ENCODE data around the gene TIMM22. TPM values are rescaled to one million over a fixed set of nuclear protein-coding genes. Genes with fewer than 3 reads are reported as not detected.

The TIMM22 gene
- total and polyA plus RNA-seq, 2 of the 13 experiments (the other 11 are each of a cell fraction or from before 2014, with no cell fraction given) = 6.2 to 15.5 TPM

DNA sequence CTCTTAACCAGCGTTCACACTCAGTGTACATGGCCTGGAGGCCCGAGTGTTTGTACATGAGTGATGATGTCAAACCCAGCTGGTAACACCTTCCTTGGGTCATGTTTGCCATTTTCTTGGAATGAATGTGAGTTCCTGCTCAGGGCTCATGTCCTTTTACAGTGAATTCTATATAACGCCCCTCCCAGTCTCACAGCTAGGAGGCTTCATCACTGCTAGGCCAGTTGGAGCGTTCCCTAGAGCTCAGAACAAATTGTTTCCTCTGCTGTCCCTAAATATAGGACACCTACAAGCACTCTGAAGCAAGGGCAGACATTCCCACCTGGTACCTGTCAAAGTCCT lies 5.5 kb downstream of the TIMM22 start:
- Histone ChIP-seq H3K4me3 (replicated peaks in 1 of 3; ENCODE audit: insufficient read depth in 1 of 3, low read depth in 2 of 3, low read length in 3 of 3) (no peak overlapping the region), H4K20me1 (ENCODE audit: insufficient read depth, low read length) (peaks cover 4% of the 10 kb centered on the region; the same call in 1 of the 2 replicates), H3K27ac (ENCODE audit: extremely low read length, insufficient read depth, low read length) (no peak overlapping the region), H3K36me3 (replicated peaks in 1 of 2; ENCODE audit: control insufficient read depth in 1 of 2, insufficient read depth in 2 of 2, low read length in 2 of 2) (peaks cover 7 to 26% of the 10 kb centered on the region in 2 experiments), H3K4me1 (ENCODE audit: insufficient read depth, low read length) (peaks cover 43% of the 10 kb centered on the region), H3K27me3 (ENCODE audit: control insufficient read depth in 1 of 2, insufficient read depth in 2 of 2, low read length in 2 of 2) (no peaks in the 10 kb centered on the region), H3K9me3 (ENCODE audit: low read length) (no peaks in the 10 kb centered on the region), H2AFZ (ENCODE audit: low read length) (no peak overlapping the region), H3K4me2 (ENCODE audit: low read depth, low read length) (no peak overlapping the region), H3K9ac (ENCODE audit: insufficient read depth, low read depth, low read length) (no peak overlapping the region), H3K79me2 (ENCODE audit: insufficient read depth, low read length) (peaks cover 18% of the 10 kb centered on the region)
- in situ Hi-C loops (cut with HindIII; ENCODE audit: extremely low pct_ligation_motif_present, low pct_unique_long_range_greater_than_20kb) (no loop called here), intact Hi-C loops (cut with micrococcal nuclease; ENCODE audit: unreplicated experiment) (no loop called here)
- POLR2A ChIA-PET = no interaction called here
- BruUV-seq (replicated peaks) = no TSS peak
- no peak for ATAC-seq
- CTCF ChIA-PET (ENCODE audit: low intra/inter-chr PET ratio, low total read pairs) = no interaction called here
- FAIRE-seq = no peak
- WGBS (ENCODE audit: low lambda C conversion rate) = 97% methylated on average over 4 of the region's 4 CpGs
- DNase-seq (ENCODE audit: low spot score) = no peak
- TF ChIP-seq, protein P1, sequence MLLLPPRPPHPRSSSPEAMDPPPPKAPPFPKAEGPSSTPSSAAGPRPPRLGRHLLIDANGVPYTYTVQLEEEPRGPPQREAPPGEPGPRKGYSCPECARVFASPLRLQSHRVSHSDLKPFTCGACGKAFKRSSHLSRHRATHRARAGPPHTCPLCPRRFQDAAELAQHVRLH (CRISPR knock-in tag; IDR thresholded peaks at IDR 0.05; ENCODE audit: borderline replicate concordance, low read depth) = no peak
- no peak for TF ChIP-seq ZNF101 (CRISPR knock-in tag; IDR thresholded peaks at IDR 0.05; ENCODE audit: borderline replicate concordance, low read depth)
- TF ChIP-seq SP1 (IDR thresholded peaks at IDR 0.05) = no peak
- no peak for TF ChIP-seq SP1 (CRISPR knock-in tag; IDR thresholded peaks at IDR 0.05)
- TF ChIP-seq EP300 (IDR thresholded peaks at IDR 0.05; ENCODE audit: low read depth in 2 of 2, low read length in 2 of 2) = no peak
- no peak for TF ChIP-seq EP300 (CRISPR knock-in tag; IDR thresholded peaks at IDR 0.05; ENCODE audit: borderline replicate concordance)
- no peak for TF ChIP-seq ZNF792 (CRISPR knock-in tag; IDR thresholded peaks at IDR 0.05)

DNA sequence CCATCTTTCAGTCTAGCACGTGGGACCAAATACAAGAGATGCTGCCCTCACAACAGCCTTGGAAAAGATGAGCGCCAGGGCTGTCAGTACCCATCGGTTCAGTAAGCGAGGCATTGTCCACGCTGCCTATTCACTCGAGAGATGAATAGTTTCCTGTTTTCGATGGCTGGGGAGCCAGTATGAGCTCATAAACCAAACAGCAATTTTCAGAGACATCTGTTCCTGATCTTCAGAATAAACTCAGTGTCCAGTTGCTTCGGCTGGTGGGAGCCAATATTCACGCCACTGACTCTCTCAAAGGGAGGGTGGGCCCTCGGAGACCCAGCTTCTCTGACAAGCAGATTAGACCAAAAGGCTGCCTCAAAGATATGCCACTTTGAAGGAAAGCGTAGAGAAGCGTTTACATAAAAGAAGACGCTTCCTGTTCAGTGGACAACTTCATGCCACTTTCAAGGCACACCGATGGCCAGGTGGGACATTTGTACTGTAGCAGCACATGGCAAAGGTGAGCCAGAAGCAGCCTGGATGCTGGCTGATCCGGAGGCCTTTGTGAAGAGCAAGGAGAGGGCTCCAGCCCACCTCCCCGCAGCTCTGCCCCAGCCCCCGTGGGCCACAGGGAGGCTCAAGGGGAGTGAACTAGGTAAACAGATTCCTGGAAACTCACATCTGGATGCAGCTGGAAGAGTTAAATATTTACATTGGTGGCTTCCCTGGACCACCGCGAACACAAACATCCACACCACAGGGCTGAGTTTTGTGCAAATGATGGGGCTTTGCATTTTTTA lies 6.0 kb downstream of the TIMM22 start:
- DNase-seq (ENCODE audit: low spot score) (no peak), FAIRE-seq (no peak), ATAC-seq (no peak)
- POLR2A ChIA-PET = no interaction called here
- no peaks in the 10 kb centered on the region for H3K9me3 ChIP-seq (ENCODE audit: low read length)
- peaks cover 7 to 26% of the 10 kb centered on the region in 2 experiments for H3K36me3 ChIP-seq (replicated peaks in 1 of 2; ENCODE audit: control insufficient read depth in 1 of 2, insufficient read depth in 2 of 2, low read length in 2 of 2)
- intact Hi-C loops (cut with micrococcal nuclease; ENCODE audit: unreplicated experiment) = no loop called here
- no peak overlapping the region for H3K9ac ChIP-seq (ENCODE audit: insufficient read depth, low read depth, low read length)
- H3K4me2 ChIP-seq (ENCODE audit: low read depth, low read length) = no peak overlapping the region
- TF ChIP-seq, protein P2, sequence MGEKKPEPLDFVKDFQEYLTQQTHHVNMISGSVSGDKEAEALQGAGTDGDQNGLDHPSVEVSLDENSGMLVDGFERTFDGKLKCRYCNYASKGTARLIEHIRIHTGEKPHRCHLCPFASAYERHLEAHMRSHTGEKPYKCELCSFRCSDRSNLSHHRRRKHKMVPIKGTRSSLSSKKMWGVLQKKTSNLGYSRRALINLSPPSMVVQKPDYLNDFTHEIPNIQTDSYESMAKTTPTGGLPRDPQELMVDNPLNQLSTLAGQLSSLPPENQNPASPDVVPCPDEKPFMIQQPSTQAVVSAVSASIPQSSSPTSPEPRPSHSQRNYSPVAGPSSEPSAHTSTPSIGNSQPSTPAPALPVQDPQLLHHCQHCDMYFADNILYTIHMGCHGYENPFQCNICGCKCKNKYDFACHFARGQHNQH (CRISPR knock-in tag; IDR thresholded peaks at IDR 0.05) = no peak
- TF ChIP-seq, protein P3, sequence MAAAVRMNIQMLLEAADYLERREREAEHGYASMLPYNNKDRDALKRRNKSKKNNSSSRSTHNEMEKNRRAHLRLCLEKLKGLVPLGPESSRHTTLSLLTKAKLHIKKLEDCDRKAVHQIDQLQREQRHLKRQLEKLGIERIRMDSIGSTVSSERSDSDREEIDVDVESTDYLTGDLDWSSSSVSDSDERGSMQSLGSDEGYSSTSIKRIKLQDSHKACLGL (CRISPR knock-in tag; IDR thresholded peaks at IDR 0.05) = no peak
- TF ChIP-seq ZC3H13 (CRISPR knock-in tag; IDR thresholded peaks at IDR 0.05) (0 out of 2 replicates have a peak, but pooled peaks have one; percentile 14), JUN (CRISPR knock-in tag; IDR thresholded peaks at IDR 0.05) (no peak), ELF4 (CRISPR knock-in tag; IDR thresholded peaks at IDR 0.05; ENCODE audit: borderline replicate concordance) (no peak), POLR2A (IDR thresholded peaks at IDR 0.05; ENCODE audit: insufficient read depth in 1 of 2, low read depth in 2 of 2, low read length in 2 of 2) (0 out of 4 replicates have a peak, but pooled peaks of 1 of the 2 experiments have one; percentile 1), ZNF879 (CRISPR knock-in tag; IDR thresholded peaks at IDR 0.05) (no peak), BCL6 (CRISPR knock-in tag; IDR thresholded peaks at IDR 0.05) (peak; percentile 78)
- CTCF ChIA-PET (ENCODE audit: low intra/inter-chr PET ratio, low total read pairs) = no interaction called here
- in situ Hi-C loops (cut with HindIII; ENCODE audit: extremely low pct_ligation_motif_present, low pct_unique_long_range_greater_than_20kb) = no loop called here
- H4K20me1 ChIP-seq (ENCODE audit: insufficient read depth, low read length) = peaks cover 4% of the 10 kb centered on the region; the same call in 1 of the 2 replicates
- WGBS (ENCODE audit: low lambda C conversion rate) = 89% methylated on average over 16 of the region's 19 CpGs
- no peak overlapping the region for H2AFZ ChIP-seq (ENCODE audit: low read length)
- peaks cover 41% of the 10 kb centered on the region for H3K4me1 ChIP-seq (ENCODE audit: insufficient read depth, low read length)
- peaks cover 13% of the 10 kb centered on the region for H3K79me2 ChIP-seq (ENCODE audit: insufficient read depth, low read length)
- BruUV-seq (replicated peaks) = no TSS peak
- no peak overlapping the region for H3K27ac ChIP-seq (ENCODE audit: extremely low read length, insufficient read depth, low read length)
- no peaks in the 10 kb centered on the region for H3K27me3 ChIP-seq (ENCODE audit: control insufficient read depth in 1 of 2, insufficient read depth in 2 of 2, low read length in 2 of 2)
- H3K4me3 ChIP-seq (replicated peaks in 1 of 3; ENCODE audit: insufficient read depth in 1 of 3, low read depth in 2 of 3, low read length in 3 of 3) = no peak overlapping the region
